GM12872 (cell line): Measurements from ENCODE around the gene CST9L.

ENCODE experiments used
- CTCF ChIP-seq: IDR thresholded peaks from 3 replicates; pipeline ENCODE4 v1.5.1; 2011; ENCODE audit warnings: low read depth, mild to moderate bottlenecking, low read length, moderate library complexity; ENCODE audit not compliant: insufficient read depth

Gene CST9L

GRCh38 chr20:23598481-23598880, 30.2 kb upstream of the CST9L start:
- TF ChIP-seq CTCF, result no peak

- no peak for TF ChIP-seq CTCF
Observed at GRCh38 chr20:23596579-23597250, 28.4 kb upstream of the CST9L start.

GRCh38 chr20:23595941-23596340, 27.7 kb upstream of the CST9L start:
- TF ChIP-seq CTCF, result no peak

GRCh38 chr20:23588434-23589403, 20.4 kb upstream of the CST9L start:
- TF ChIP-seq CTCF, result no peak

- no peak for TF ChIP-seq CTCF
Observed at GRCh38 chr20:23587631-23588030, 19.3 kb upstream of the CST9L start.

GRCh38 chr20:23586735-23587525, 18.6 kb upstream of the CST9L start:
- no peak for TF ChIP-seq CTCF
